Left ventricle myocardium inferior (tissue), 1 donor: ENCODE measurements around the gene LIPA. TPM values are rescaled to one million over a fixed set of nuclear protein-coding genes. Genes with fewer than 3 reads are reported as not detected.
"Not testable (repeated sequence)": the region's sequence is repeated elsewhere in the genome, so short reads cannot be mapped to it uniquely, and the experiment has no call there.

ENCODE experiments used
- DNase-seq: peaks from one replicate; pipeline ENCODE4 v3.0.0-alpha.2; 2020
- H3K27ac ChIP-seq: fragments of 200-600 bp; replicated peaks from 2 replicates; pipeline ENCODE4 v1.8.0; 2021
- H3K27me3 ChIP-seq: fragments of 200-600 bp; 2 replicates; pipeline ENCODE4 v1.8.0; 2021; ENCODE audit warnings: low read depth
- H3K36me3 ChIP-seq: fragments of 200-600 bp; 2 replicates; pipeline ENCODE4 v1.8.0; 2021
- H3K4me1 ChIP-seq: fragments of 200-600 bp; 2 replicates; pipeline ENCODE4 v1.8.0; 2021
- H3K4me3 ChIP-seq: fragments of 200-600 bp; 2 replicates; pipeline ENCODE4 v1.8.0; 2021; ENCODE audit warnings: mild to moderate bottlenecking, moderate library complexity
- H3K9me3 ChIP-seq: fragments of 200-600 bp; replicated peaks from 2 replicates; pipeline ENCODE4 v1.8.0; 2021
- intact Hi-C: fragments of 100-400 bp; cut with micrococcal nuclease; formaldehyde crosslinking; loops from one replicate; pipeline ENCODE4 v1.11.0; 2022
- total RNA-seq: library from RNA; stranded (reverse); fragmentation: NEBNext Ultra II Directional; extraction: Animal tissue kit (Norgen Biotek cat#: 25700); gene quantifications from one replicate; pipeline ENCODE4 v1.2.1, GENCODE V29; 2021
- TF ChIP-seq, protein P1 (sequence below): fragments of 200-600 bp; IDR thresholded peaks from 2 replicates; pipeline ENCODE4 v1.8.0; 2021; ENCODE audit warnings: antibody characterized with exemption, mild to moderate bottlenecking, borderline replicate concordance
- donor health status: DM: no; HTN: yes; CAD: no; lungs with severe emphysema.

The LIPA gene
- total RNA-seq, 1 donor from 2014 or later, result 12.8 TPM

DNA sequence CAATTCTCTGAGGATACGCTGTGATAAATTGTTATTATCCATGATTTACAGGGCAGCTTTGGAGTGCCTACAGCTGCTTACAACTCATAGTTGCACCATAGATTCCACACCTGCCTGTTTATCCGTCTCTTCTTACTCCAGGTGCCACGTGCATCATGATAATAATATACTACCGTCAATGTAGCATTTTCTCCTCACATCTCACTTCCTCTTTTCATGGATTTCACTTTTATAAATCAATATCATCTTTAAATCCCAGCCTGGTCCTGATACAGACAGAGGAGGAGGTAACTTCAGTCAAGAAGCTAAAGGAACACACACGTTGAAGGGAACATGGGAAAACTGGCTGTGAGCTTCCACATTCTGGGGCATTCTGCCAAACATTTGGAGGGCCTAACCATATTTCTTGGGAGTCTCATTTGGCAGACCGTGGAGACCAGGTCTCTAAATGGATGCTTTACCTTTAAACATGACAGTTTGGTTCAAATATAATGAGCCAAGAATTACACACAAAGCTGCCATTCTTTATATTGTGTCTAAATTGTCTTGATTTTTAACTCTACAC lies 46.9 kb downstream of the LIPA start:
- TF ChIP-seq, protein P1, sequence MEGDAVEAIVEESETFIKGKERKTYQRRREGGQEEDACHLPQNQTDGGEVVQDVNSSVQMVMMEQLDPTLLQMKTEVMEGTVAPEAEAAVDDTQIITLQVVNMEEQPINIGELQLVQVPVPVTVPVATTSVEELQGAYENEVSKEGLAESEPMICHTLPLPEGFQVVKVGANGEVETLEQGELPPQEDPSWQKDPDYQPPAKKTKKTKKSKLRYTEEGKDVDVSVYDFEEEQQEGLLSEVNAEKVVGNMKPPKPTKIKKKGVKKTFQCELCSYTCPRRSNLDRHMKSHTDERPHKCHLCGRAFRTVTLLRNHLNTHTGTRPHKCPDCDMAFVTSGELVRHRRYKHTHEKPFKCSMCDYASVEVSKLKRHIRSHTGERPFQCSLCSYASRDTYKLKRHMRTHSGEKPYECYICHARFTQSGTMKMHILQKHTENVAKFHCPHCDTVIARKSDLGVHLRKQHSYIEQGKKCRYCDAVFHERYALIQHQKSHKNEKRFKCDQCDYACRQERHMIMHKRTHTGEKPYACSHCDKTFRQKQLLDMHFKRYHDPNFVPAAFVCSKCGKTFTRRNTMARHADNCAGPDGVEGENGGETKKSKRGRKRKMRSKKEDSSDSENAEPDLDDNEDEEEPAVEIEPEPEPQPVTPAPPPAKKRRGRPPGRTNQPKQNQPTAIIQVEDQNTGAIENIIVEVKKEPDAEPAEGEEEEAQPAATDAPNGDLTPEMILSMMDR, result no peak
- H3K27ac ChIP-seq, result no peak overlapping the region
- H3K9me3 ChIP-seq, result no peaks in the 10 kb centered on the region
- peaks cover 29% of the 10 kb centered on the region for H3K4me1 ChIP-seq
- intact Hi-C loops, result no loop called here
- peaks cover 63% of the 10 kb centered on the region for H3K27me3 ChIP-seq
- H3K4me3 ChIP-seq, result no peak overlapping the region
- DNase-seq, result no peak
- no peaks in the 10 kb centered on the region for H3K36me3 ChIP-seq

DNA sequence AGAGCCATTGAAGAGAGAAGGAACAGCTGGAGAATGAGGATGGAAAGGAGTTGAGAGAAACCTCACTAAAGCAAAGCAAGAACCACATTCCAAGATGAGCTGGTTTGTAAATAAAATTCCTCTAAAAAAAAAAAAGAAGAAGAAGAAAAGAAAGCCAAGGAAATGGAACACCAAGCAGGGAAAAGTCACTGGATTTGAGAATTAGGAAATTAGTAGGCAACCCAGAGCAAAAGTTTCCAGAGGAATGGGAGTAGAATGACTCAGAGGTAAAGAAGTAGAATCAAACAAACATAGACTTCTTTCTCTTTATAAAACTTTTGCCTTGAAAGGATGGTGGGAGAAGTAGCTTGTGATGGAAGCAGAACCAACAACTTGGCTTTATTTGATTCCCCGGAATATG lies 48.3 kb downstream of the LIPA start:
- no peak overlapping the region for H3K27ac ChIP-seq
- H3K4me1 ChIP-seq, result peaks cover 23% of the 10 kb centered on the region
- peaks cover 50% of the 10 kb centered on the region for H3K27me3 ChIP-seq
- no peak for DNase-seq
- intact Hi-C loops, result no loop called here
- TF ChIP-seq, protein P1, result no peak
- H3K4me3 ChIP-seq, result no peak overlapping the region
- no peaks in the 10 kb centered on the region for H3K9me3 ChIP-seq
- no peaks in the 10 kb centered on the region for H3K36me3 ChIP-seq

DNA sequence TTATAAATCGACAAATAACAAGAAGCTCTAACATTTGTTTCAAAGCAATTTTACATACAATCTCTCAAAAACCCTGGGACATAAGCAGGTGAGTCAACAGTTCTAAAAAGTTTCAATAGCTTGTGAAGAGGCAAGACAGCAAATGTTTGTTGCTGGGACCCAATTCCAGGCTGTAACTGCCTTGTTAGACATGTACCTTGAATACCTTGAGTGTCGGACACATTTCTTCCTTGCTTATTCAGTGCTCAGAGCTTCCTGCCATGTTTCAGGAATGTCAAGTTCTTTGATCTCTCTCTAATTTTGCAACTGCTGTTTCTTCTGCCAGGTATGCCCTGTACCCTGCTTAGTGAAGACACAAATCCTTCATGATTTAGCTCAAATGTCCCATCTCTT lies 49.5 kb downstream of the LIPA start:
- no peak overlapping the region for H3K27ac ChIP-seq
- intact Hi-C loops, result no loop called here
- H3K4me3 ChIP-seq, result no peak overlapping the region
- no peaks in the 10 kb centered on the region for H3K9me3 ChIP-seq
- TF ChIP-seq, protein P1, result no peak
- no peak for DNase-seq
- H3K4me1 ChIP-seq, result peaks cover 11% of the 10 kb centered on the region
- H3K27me3 ChIP-seq, result peaks cover 38% of the 10 kb centered on the region
- H3K36me3 ChIP-seq, result no peaks in the 10 kb centered on the region

DNA sequence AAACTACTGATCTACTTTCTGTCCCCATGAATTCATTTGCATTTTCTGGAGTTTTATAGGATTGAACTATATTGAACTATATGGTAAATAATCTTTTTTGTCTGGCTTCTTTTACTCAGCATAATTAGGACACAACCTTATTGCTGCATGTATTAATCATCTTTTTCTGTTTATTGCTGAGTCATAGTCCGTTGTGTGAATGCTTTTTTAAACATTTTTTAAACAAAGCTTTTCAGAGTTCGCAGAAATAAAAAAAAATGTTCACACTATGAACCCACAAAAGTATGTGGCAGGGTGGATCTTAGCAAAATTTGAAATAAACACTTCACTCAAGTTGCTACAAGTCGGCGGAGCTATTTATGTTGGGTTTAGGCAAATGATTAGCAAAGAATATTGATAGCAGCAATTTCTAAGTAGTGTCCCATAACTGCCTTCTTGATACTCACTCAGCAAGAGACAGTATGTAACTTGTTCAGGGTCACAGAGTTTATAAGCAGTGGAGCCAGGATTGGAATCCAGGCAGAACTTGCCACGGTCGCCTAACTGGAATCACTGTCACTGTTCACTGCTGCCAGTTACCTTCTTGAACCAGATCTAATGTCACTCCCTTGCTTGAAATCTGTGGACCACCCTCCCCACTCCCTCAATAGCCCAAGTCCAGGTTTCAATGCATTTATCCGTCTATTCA lies 50.1 kb downstream of the LIPA start:
- intact Hi-C loops, result no loop called here
- peaks cover 6% of the 10 kb centered on the region for H3K4me1 ChIP-seq
- no peak overlapping the region for H3K4me3 ChIP-seq
- TF ChIP-seq, protein P1, result no peak
- no peaks in the 10 kb centered on the region for H3K36me3 ChIP-seq
- no peak overlapping the region for H3K27ac ChIP-seq
- H3K9me3 ChIP-seq, result no peaks in the 10 kb centered on the region
- DNase-seq, result no peak
- peaks cover 32% of the 10 kb centered on the region for H3K27me3 ChIP-seq

DNA sequence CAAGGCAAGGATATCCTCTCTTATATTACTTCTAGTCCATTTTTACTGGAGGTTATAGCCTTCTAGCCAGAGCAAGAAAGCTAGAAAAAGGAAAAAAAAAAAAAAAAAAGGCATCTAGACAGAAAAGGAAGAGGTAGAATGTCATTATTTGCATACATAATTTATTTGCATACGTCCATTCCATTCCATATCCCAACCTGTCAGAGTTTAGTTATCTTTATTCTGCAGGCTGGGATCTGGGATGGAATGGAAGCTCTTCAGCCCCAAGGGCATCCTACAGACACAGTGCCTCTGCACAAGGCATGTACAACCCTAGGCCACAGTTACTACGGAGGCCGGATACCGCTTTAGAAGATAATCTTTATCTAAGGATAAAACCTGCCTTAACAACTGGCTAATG lies 54.1 kb downstream of the LIPA start:
- Histone ChIP-seq H3K4me1 (no peaks in the 10 kb centered on the region), H3K4me3 (no peak overlapping the region), H3K36me3 (no peaks in the 10 kb centered on the region), H3K27ac (no peak overlapping the region), H3K27me3 (no peaks in the 10 kb centered on the region), H3K9me3 (no peaks in the 10 kb centered on the region)
- TF ChIP-seq, protein P1, result no peak
- intact Hi-C loops, result no loop called here
- DNase-seq, result no peak

DNA sequence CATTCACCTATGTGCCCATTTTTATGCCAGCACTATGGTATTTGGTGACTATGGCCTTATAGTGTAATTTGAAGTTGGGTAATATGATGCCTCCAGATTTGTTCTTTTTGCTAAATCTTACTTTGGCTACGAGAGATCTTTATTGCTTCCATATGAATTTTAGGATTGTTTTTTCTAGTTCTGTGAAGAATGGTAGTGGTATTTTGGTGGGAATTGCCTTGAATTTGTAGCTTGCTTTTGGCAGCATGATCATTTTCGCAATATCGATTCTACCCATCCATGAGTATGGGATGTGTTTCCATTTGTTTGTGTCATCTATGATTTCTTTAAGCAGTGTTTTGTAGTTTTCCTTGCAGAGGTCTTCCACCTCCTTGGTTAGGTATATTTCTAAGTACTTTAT lies 60.3 kb downstream of the LIPA start:
- H3K4me3 ChIP-seq, H3K4me1 ChIP-seq, H3K27ac ChIP-seq, DNase-seq, H3K9me3 ChIP-seq, intact Hi-C loops, H3K27me3 ChIP-seq, H3K36me3 ChIP-seq: not testable (repeated sequence)
